HepG2 (cell line): ENCODE measurements around the gene MYO7B. TPM values are rescaled to one million over a fixed set of nuclear protein-coding genes. Genes with fewer than 3 reads are reported as not detected.

Source experiments
- HOXA7 ChIP-seq: sonication (generic); formaldehyde crosslinking; IDR thresholded peaks from 2 replicates; pipeline ENCODE4 v1.8.1; 2022; ENCODE audit warnings: mild to moderate bottlenecking, missing genetic modification reagents, moderate library complexity
- MXD4 ChIP-seq: IDR thresholded peaks from 2 replicates; pipeline ENCODE4 v1.6.1; 2016; ENCODE audit warnings: mild to moderate bottlenecking, missing biosample characterization, missing genetic modification reagents
- NBN ChIP-seq: fragments of 450-650 bp; conservative IDR thresholded peaks from 2 replicates; pipeline ENCODE4 v1.6.1; 2017
- POGZ ChIP-seq: sonication (generic); formaldehyde crosslinking; IDR thresholded peaks from 2 replicates; pipeline ENCODE4 v1.4.0; 2020; ENCODE audit warnings: mild to moderate bottlenecking, missing genetic modification reagents
- PRDM10 ChIP-seq: sonication (generic); formaldehyde crosslinking; IDR thresholded peaks from 2 replicates; pipeline ENCODE4 v1.4.0; 2020; ENCODE audit warnings: low read depth, missing genetic modification reagents
- TERF1 ChIP-seq: sonication (generic); formaldehyde crosslinking; IDR thresholded peaks from 2 replicates; pipeline ENCODE4 v1.8.0; 2022; ENCODE audit warnings: mild to moderate bottlenecking, missing genetic modification reagents, moderate library complexity
- XRCC5 ChIP-seq: fragments of 200-400 bp; formaldehyde crosslinking; optimal IDR thresholded peaks from 2 replicates; pipeline ENCODE3; 2017; ENCODE audit warnings: mild to moderate bottlenecking, low read length
- ZNF512B ChIP-seq: sonication (generic); formaldehyde crosslinking; IDR thresholded peaks from 2 replicates; pipeline ENCODE4 v1.5.1; 2020; ENCODE audit warnings: missing genetic modification reagents, mild to moderate bottlenecking, borderline replicate concordance
- ZNF589 ChIP-seq: sonication (generic); formaldehyde crosslinking; conservative IDR thresholded peaks from 2 replicates; pipeline ENCODE4 v1.8.0; 2022; ENCODE audit warnings: mild to moderate bottlenecking, moderate library complexity, missing genetic modification reagents
- ZNF7 ChIP-seq: IDR thresholded peaks from 2 replicates; pipeline ENCODE4 v1.6.1; 2016; ENCODE audit warnings: missing biosample characterization, missing genetic modification reagents
- ZNF713 ChIP-seq: sonication (generic); formaldehyde crosslinking; IDR thresholded peaks from 2 replicates; pipeline ENCODE4 v1.4.0; 2020; ENCODE audit warnings: mild to moderate bottlenecking, missing genetic modification reagents
- polyA plus RNA-seq, 8 experiments: library from polyadenylated mRNA; depleted of rRNA in 3 of 8; stranded (reverse) in 7 of 8; unstranded in 1 of 8; fragments of >200 nt; fragmentation: Illumina TruSeq in 4 of 8; extraction: Trizol in 4 of 8; gene quantifications; 2 replicates each; pipeline versions ENCODE4 v1.2.1 to v1.2.3, GENCODE V29; 2011 to 2016; ENCODE audit warnings: low read depth in 4 of 8, missing spikeins in 1 of 8, mixed read lengths in 1 of 8; ENCODE audit not compliant: insufficient read depth in 1 of 8
- total RNA-seq, 5 experiments: library from RNA; depleted of rRNA; stranded (reverse); fragments of >200 nt; fragmentation: Illumina TruSeq; extraction: Trizol; gene quantifications; 2 replicates each; pipeline ENCODE4 v1.2.3, GENCODE V29; 2016; ENCODE audit warnings: low read depth in 1 of 5

MYO7B gene
- total and polyA plus RNA-seq, 2 of the 13 experiments (the other 11 are each of a cell fraction or from before 2014, with no cell fraction given) = not detected

DNA sequence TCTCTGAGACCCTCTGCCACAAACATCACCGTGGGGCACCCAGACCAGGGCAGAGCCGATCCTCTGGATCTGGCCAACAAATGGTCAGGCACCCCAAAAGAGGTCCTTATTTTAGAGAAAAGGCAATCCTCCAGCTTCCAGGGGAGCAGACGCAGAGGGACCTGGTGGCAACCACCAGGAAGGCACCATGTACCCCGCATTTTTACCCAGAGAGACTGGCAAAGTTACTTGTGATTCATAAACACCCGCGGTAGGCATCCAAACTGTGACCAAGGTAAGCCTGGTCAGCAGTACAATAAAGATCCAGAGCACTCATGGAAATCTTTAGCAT lies 129.4 kb downstream of the MYO7B start (continued):
- TF ChIP-seq PRDM10 (no peak), NBN (no peak), MXD4 (CRISPR knock-in tag) (no peak), XRCC5 (no peak), ZNF512B (CRISPR knock-in tag) (no peak), ZNF7 (no peak), POGZ (no peak), TERF1 (CRISPR knock-in tag) (no peak), ZNF713 (CRISPR knock-in tag) (no peak), HOXA7 (no peak), ZNF589 (CRISPR knock-in tag) (no peak)
